ENCODE measurements around the gene TSGA10IP.

DNA sequence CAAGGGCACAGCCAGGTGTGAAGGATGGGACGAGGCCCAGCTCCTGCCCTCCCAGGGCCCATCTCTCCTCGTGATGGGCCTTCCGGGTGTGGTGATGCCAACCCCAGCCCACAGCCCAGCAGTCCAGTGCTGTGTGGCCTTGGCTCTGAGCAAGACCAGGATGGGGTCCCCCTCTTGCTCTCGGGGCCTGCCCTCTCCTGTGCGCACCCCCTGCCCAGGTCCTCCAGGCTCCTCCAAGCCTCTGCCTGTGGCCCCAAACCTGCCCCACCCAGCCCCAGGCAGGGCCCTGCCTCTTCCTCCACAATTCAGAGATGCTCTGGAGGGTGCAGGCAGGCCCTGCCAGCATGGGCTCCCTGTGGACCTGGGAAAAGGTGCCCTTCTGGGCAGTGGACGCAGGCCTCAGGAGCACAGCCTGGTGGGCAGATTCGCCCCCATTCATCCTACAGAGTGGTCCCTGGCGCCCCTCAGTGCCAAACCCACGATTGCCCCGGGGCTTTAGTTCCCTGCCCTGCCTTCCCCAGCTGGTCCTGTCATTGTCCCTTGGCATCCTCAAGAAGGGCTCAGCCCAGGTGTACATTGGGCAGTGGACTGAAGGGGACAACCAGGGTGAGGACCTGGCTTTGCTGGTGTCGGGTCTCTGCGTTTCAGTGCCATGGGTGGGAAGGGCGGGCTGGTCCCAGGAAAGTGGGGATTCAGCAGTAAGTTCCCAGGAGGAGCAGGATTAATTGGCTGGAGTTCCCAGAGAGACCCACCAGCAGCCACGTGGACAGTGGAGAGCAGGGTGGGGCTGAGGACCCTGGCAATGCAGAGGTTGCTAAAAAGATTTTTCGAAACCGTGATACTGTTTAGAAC is 36.9 kb downstream of the TSGA10IP start:
- TF ChIP-seq POLR2A (IDR thresholded peaks at IDR 0.05; ENCODE audit: low read depth, low read length) (no peak), POLR2AphosphoS5 (IDR thresholded peaks at IDR 0.05; ENCODE audit: low read depth, low read length) (no peak), SPI1 (IDR thresholded peaks at IDR 0.05; ENCODE audit: low read depth, low read length) (no peak), TAF1 (IDR thresholded peaks at IDR 0.05; ENCODE audit: low read depth, low read length) (no peak)

Measured in GM12891 (cell line).